ENCODE results near the gene DMBX1.

Gene DMBX1

DNA sequence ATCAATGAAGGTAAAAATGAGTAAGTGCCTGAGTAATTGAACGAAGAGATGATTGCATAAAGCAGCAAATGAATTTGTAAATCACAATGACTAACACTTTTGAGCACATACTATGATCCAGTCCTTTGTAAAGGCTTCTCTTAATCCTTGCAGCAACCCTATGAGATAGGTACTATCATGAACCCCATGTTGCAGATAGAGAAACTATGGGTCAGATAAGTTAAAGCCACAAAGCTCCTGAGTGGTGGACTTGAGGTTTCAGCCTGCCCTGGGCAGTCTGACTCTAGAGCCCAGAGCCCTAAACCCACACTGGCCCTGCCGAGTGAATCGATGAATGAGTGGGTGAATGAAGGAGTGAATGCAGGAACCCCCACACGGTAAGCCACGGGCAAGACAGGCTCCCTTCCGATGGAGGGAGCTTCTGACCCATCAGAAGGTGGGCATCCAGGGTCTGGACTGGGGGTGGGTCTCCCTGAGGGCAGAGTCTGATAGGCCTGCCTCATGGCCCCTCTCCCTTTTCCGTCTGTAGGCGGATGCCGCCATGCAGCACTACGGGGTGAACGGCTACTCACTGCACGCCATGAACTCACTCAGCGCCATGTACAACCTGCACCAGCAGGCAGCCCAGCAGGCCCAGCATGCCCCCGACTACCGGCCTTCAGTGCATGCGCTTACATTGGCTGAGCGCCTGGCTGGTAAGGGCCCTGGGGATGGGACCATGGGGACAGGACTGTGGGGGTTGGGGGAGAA lies 17.0 kb downstream of the DMBX1 start:
- H3K4me3 ChIP-seq (ENCODE audit: control insufficient read depth in 1 of 7, extremely low read depth in 1 of 7, insufficient read depth in 4 of 7, low read depth in 2 of 7, low read length in 6 of 7), result no peak overlapping the region
- peaks cover 4 to 16% (median 6%) of the 10 kb centered on the region in 5 experiments for H3K27me3 ChIP-seq (replicated peaks in 2 of 5; ENCODE audit: control insufficient read depth in 4 of 5, insufficient read depth in 5 of 5, low read length in 4 of 5)
- no peak for DNase-seq
- no peaks in the 10 kb centered on the region for H3K9me3 ChIP-seq (ENCODE audit: control extremely low read depth in 1 of 5, control insufficient read depth in 4 of 5, insufficient read depth in 2 of 5, low read depth in 1 of 5, low read length in 4 of 5)
- WGBS (ENCODE audit: insufficient coverage), result 92% methylated on average over 15 of the region's 17 CpGs
- H3K27ac ChIP-seq (ENCODE audit: insufficient read depth in 1 of 2, low read depth in 1 of 2, low read length in 2 of 2, poor library complexity in 1 of 2, severe bottlenecking in 2 of 2), result no peak overlapping the region
- ChIA-PET POLR2A (interaction anchor here (0.6 kb wide), 1 partner anchor 19 kb away, joined by 3 read pairs; no protein-coding TSS in a partner anchor), CTCF (interaction anchor here (1.5 to 2.4 kb wide), 2 partner anchors 16 to 19 kb away, joined by 4 to 7 read pairs; no protein-coding TSS in a partner anchor)
- no peaks in the 10 kb centered on the region for H3K4me1 ChIP-seq (ENCODE audit: control extremely low read depth in 1 of 4, control insufficient read depth in 4 of 4, insufficient read depth in 4 of 4, low read length in 3 of 4)
- H3K36me3 ChIP-seq (ENCODE audit: control insufficient read depth in 4 of 4, insufficient read depth in 4 of 4, low read length in 3 of 4), result no peaks in the 10 kb centered on the region

DNA sequence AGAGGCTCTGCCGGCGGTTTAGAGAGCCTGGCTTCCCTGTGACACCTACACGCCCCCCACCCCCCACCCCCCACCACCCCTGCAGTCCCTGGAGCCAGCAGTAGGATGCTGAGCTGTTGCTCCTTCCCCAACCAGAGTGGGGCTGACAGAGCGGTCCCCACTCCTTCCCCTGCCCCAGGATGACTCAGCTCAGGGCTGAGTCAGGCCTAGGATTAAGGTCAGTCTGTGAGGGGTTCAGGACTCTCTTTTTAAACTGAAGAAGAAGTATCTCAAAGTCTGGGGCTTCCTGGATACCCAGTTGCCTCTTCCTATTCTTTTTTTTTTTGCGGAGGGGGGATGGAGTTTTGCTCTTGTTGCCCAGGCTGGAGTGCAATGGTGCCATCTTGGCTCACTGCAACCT lies 19.1 kb downstream of the DMBX1 start:
- H3K9me3 ChIP-seq (ENCODE audit: control extremely low read depth in 1 of 5, control insufficient read depth in 4 of 5, insufficient read depth in 2 of 5, low read depth in 1 of 5, low read length in 4 of 5), result no peaks in the 10 kb centered on the region
- DNase-seq, result peak in 2 of 3 donors; percentile 51 to 60
- no peak overlapping the region for H3K27ac ChIP-seq (ENCODE audit: insufficient read depth in 1 of 2, low read depth in 1 of 2, low read length in 2 of 2, poor library complexity in 1 of 2, severe bottlenecking in 2 of 2)
- CTCF ChIA-PET, result no interaction called here
- H3K27me3 ChIP-seq (replicated peaks in 2 of 5; ENCODE audit: control insufficient read depth in 4 of 5, insufficient read depth in 5 of 5, low read length in 4 of 5), result peaks cover 0 to 8% (median under 1%) of the 10 kb centered on the region in 5 experiments
- POLR2A ChIA-PET, result no interaction called here
- WGBS (ENCODE audit: insufficient coverage), result no CpG with 5 or more reads among the region's 5 CpGs
- no peak overlapping the region for H3K4me3 ChIP-seq (ENCODE audit: control insufficient read depth in 1 of 7, extremely low read depth in 1 of 7, insufficient read depth in 4 of 7, low read depth in 2 of 7, low read length in 6 of 7)
- no peaks in the 10 kb centered on the region for H3K4me1 ChIP-seq (ENCODE audit: control extremely low read depth in 1 of 4, control insufficient read depth in 4 of 4, insufficient read depth in 4 of 4, low read length in 3 of 4)
- no peaks in the 10 kb centered on the region for H3K36me3 ChIP-seq (ENCODE audit: control insufficient read depth in 4 of 4, insufficient read depth in 4 of 4, low read length in 3 of 4)

DNA sequence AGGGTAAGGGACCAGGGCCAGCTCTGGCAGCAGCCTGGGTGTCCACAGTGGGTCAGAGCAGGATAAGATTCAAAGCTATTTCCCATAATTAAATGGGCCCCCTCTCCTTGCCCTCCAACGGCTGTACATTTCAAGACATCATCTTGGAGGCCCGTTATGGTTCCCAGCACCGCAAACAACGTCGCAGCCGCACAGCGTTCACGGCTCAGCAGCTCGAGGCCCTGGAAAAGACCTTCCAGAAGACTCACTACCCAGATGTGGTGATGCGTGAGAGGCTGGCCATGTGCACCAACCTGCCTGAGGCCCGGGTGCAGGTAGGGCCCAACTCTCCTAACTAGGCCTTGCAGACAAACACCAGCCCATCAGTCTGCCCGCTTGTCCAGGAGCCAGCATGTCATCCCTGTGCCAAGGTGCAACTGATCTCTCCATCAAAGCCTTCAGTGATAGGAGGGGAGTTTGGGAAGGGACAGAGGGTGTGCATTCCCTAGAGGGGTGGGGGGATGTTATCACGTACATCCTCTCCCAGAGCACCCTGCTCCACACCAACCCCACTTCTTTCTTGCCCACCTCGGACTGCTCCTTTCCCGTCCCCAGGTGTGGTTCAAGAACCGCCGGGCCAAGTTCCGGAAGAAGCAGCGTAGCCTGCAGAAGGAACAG lies 20.8 kb downstream of the DMBX1 start:
- CTCF ChIA-PET, result interaction anchor here (2.0 kb wide), 1 partner anchor 12 kb away, joined by 6 read pairs; no protein-coding TSS in a partner anchor

DNA sequence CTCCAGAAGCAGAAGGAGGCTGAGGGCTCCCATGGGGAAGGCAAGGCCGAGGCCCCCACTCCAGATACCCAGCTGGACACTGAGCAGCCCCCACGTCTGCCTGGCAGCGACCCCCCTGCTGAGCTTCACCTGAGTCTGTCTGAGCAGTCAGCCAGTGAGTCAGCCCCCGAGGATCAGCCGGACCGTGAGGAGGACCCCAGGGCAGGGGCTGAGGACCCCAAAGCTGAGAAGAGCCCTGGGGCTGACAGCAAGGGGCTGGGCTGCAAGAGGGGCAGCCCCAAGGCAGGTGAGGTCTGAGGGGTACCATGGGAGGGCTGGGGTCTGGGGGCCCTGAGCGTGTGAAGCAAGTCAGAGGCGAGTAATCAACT lies 21.3 kb downstream of the DMBX1 start:
- DNase-seq, result no peak
- no peak overlapping the region for H3K4me3 ChIP-seq (ENCODE audit: control insufficient read depth in 1 of 7, extremely low read depth in 1 of 7, insufficient read depth in 4 of 7, low read depth in 2 of 7, low read length in 6 of 7)
- no peaks in the 10 kb centered on the region for H3K9me3 ChIP-seq (ENCODE audit: control extremely low read depth in 1 of 5, control insufficient read depth in 4 of 5, insufficient read depth in 2 of 5, low read depth in 1 of 5, low read length in 4 of 5)
- WGBS (ENCODE audit: insufficient coverage), result 89% methylated on average over 8 of the region's 8 CpGs
- ChIA-PET POLR2A (no interaction called here), CTCF (interaction anchor here (1.4 to 2.0 kb wide), 2 partner anchors 11 to 23 kb away, joined by 3 to 6 read pairs; no protein-coding TSS in a partner anchor)
- H3K4me1 ChIP-seq (ENCODE audit: control extremely low read depth in 1 of 4, control insufficient read depth in 4 of 4, insufficient read depth in 4 of 4, low read length in 3 of 4), result no peaks in the 10 kb centered on the region
- no peak overlapping the region for H3K27ac ChIP-seq (ENCODE audit: insufficient read depth in 1 of 2, low read depth in 1 of 2, low read length in 2 of 2, poor library complexity in 1 of 2, severe bottlenecking in 2 of 2)
- H3K36me3 ChIP-seq (ENCODE audit: control insufficient read depth in 4 of 4, insufficient read depth in 4 of 4, low read length in 3 of 4), result no peaks in the 10 kb centered on the region
- peaks cover 0 to 13% (median 4%) of the 10 kb centered on the region in 5 experiments for H3K27me3 ChIP-seq (replicated peaks in 2 of 5; ENCODE audit: control insufficient read depth in 4 of 5, insufficient read depth in 5 of 5, low read length in 4 of 5)

More for the DNA sequence above, 20.8 kb downstream of the DMBX1 start:
- H3K27ac ChIP-seq (ENCODE audit: insufficient read depth in 1 of 2, low read depth in 1 of 2, low read length in 2 of 2, poor library complexity in 1 of 2, severe bottlenecking in 2 of 2), result no peak overlapping the region
- no peaks in the 10 kb centered on the region for H3K36me3 ChIP-seq (ENCODE audit: control insufficient read depth in 4 of 4, insufficient read depth in 4 of 4, low read length in 3 of 4)
- no peak overlapping the region for H3K4me3 ChIP-seq (ENCODE audit: control insufficient read depth in 1 of 7, extremely low read depth in 1 of 7, insufficient read depth in 4 of 7, low read depth in 2 of 7, low read length in 6 of 7)
- H3K27me3 ChIP-seq (replicated peaks in 2 of 5; ENCODE audit: control insufficient read depth in 4 of 5, insufficient read depth in 5 of 5, low read length in 4 of 5), result peaks cover 0 to 13% (median 0%) of the 10 kb centered on the region in 5 experiments
- H3K9me3 ChIP-seq (ENCODE audit: control extremely low read depth in 1 of 5, control insufficient read depth in 4 of 5, insufficient read depth in 2 of 5, low read depth in 1 of 5, low read length in 4 of 5), result no peaks in the 10 kb centered on the region
- H3K4me1 ChIP-seq (ENCODE audit: control extremely low read depth in 1 of 4, control insufficient read depth in 4 of 4, insufficient read depth in 4 of 4, low read length in 3 of 4), result no peaks in the 10 kb centered on the region
- no peak for DNase-seq
- 99% methylated on average over 16 of the region's 19 CpGs for WGBS (ENCODE audit: insufficient coverage)
- POLR2A ChIA-PET, result no interaction called here

DNA sequence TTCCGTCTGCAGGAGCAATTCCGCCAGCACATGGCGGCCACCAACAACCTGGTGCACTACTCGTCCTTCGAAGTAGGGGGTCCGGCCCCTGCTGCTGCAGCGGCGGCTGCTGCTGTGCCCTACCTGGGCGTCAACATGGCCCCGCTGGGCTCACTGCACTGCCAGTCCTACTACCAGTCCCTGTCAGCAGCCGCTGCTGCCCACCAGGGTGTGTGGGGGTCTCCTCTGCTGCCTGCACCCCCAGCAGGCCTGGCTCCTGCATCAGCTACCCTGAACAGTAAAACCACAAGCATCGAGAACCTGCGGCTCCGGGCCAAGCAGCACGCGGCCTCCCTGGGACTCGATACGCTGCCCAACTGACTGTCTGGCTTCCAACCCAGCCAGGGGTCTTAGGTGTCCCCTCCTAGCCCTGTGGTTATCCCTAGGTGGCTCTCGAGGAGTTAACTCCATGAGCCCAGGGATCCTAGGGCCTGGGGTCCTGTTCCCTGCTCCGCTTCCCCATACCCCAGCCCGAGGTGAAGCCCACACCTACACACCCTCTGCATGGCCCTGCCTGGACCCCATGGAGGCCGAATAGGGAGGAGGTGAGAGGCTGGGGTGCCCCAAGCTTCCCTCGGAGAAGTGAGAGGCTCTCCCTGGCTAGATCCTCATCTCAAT lies 22.6 kb downstream of the DMBX1 start:
- peaks cover 0 to 5% (median 0%) of the 10 kb centered on the region in 4 experiments for H3K4me1 ChIP-seq (ENCODE audit: control extremely low read depth in 1 of 4, control insufficient read depth in 4 of 4, insufficient read depth in 4 of 4, low read length in 3 of 4)
- H3K9me3 ChIP-seq (ENCODE audit: control extremely low read depth in 1 of 5, control insufficient read depth in 4 of 5, insufficient read depth in 2 of 5, low read depth in 1 of 5, low read length in 4 of 5), result no peaks in the 10 kb centered on the region
- H3K4me3 ChIP-seq (ENCODE audit: control insufficient read depth in 1 of 7, extremely low read depth in 1 of 7, insufficient read depth in 4 of 7, low read depth in 2 of 7, low read length in 6 of 7), result no peak overlapping the region
- CTCF ChIA-PET, result interaction anchor here (1.0 to 2.1 kb wide), 4 partner anchors 11 to 65 kb away, joined by 3 to 8 read pairs (median 6); no protein-coding TSS in a partner anchor
- peaks cover 0 to 19% (median 10%) of the 10 kb centered on the region in 5 experiments for H3K27me3 ChIP-seq (replicated peaks in 2 of 5; ENCODE audit: control insufficient read depth in 4 of 5, insufficient read depth in 5 of 5, low read length in 4 of 5)
- H3K27ac ChIP-seq (ENCODE audit: insufficient read depth in 1 of 2, low read depth in 1 of 2, low read length in 2 of 2, poor library complexity in 1 of 2, severe bottlenecking in 2 of 2), result no peak overlapping the region
- 92% methylated on average over 21 of the region's 23 CpGs for WGBS (ENCODE audit: insufficient coverage)
- no peak for DNase-seq
- POLR2A ChIA-PET, result interaction anchor here (0.6 kb wide), 1 partner anchor 194 kb away, joined by 3 read pairs; no protein-coding TSS in a partner anchor
- no peaks in the 10 kb centered on the region for H3K36me3 ChIP-seq (ENCODE audit: control insufficient read depth in 4 of 4, insufficient read depth in 4 of 4, low read length in 3 of 4)

DNA sequence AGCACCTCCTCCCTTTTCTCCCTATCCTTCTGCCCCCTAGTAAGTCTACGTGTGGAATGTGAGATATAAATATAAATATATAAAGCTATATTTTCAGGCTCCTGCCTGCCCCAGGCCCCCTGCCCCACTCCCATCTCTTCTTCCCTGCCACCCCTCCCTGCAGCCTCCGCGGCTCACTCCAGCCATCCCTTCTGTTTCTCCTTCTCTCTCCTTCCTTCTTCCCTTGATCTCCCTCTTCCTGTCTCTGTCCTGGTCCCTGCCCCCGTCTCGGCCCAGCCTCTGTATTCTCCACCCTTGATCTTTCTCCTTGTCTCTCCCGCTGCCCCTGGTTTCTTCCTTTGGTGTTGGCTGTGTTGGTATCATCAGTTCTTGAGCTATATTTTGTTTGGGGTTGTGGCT lies 23.2 kb downstream of the DMBX1 start:
- H3K4me1 ChIP-seq (ENCODE audit: control extremely low read depth in 1 of 4, control insufficient read depth in 4 of 4, insufficient read depth in 4 of 4, low read length in 3 of 4), result peaks cover 0 to 5% (median 0%) of the 10 kb centered on the region in 4 experiments
- peaks cover 0 to 19% (median 12%) of the 10 kb centered on the region in 5 experiments for H3K27me3 ChIP-seq (replicated peaks in 2 of 5; ENCODE audit: control insufficient read depth in 4 of 5, insufficient read depth in 5 of 5, low read length in 4 of 5)
- no peak overlapping the region for H3K4me3 ChIP-seq (ENCODE audit: control insufficient read depth in 1 of 7, extremely low read depth in 1 of 7, insufficient read depth in 4 of 7, low read depth in 2 of 7, low read length in 6 of 7)
- H3K27ac ChIP-seq (ENCODE audit: insufficient read depth in 1 of 2, low read depth in 1 of 2, low read length in 2 of 2, poor library complexity in 1 of 2, severe bottlenecking in 2 of 2), result no peak overlapping the region
- WGBS (ENCODE audit: insufficient coverage), result 67% methylated on average over 2 of the region's 6 CpGs
- ChIA-PET POLR2A (interaction anchor here (0.6 kb wide), 1 partner anchor 195 kb away, joined by 3 read pairs; no protein-coding TSS in a partner anchor), CTCF (interaction anchor here (0.6 to 2.1 kb wide), 5 partner anchors 11 to 66 kb away, joined by 3 to 8 read pairs (median 6); no protein-coding TSS in a partner anchor)
- H3K9me3 ChIP-seq (ENCODE audit: control extremely low read depth in 1 of 5, control insufficient read depth in 4 of 5, insufficient read depth in 2 of 5, low read depth in 1 of 5, low read length in 4 of 5), result no peaks in the 10 kb centered on the region
- no peaks in the 10 kb centered on the region for H3K36me3 ChIP-seq (ENCODE audit: control insufficient read depth in 4 of 4, insufficient read depth in 4 of 4, low read length in 3 of 4)
- DNase-seq, result no peak

Measured in common myeloid progenitor, CD34-positive (primary cell).